SU-DHL-6 (cell line): ENCODE data around the gene ATXN7.

Experiments
- EZH2phosphoT487 ChIP-seq: fragments of 200-600 bp; sonication (generic), shearing (Covaris generic); conservative IDR thresholded peaks from 2 replicates; pipeline ENCODE4 v1.6.1; 2018; ENCODE audit warnings: mild to moderate bottlenecking, antibody characterized with exemption, low read length, moderate library complexity, mixed read lengths
- TF ChIP-seq, protein P1 (sequence below): fragments of 200-600 bp; sonication (generic); IDR thresholded peaks from one replicate; pipeline ENCODE4 v1.5.1; 2017; ENCODE audit warnings: antibody characterized with exemption, mild to moderate bottlenecking, low read length, moderate library complexity; ENCODE audit not compliant: insufficient read depth, poor library complexity, severe bottlenecking

DNA sequence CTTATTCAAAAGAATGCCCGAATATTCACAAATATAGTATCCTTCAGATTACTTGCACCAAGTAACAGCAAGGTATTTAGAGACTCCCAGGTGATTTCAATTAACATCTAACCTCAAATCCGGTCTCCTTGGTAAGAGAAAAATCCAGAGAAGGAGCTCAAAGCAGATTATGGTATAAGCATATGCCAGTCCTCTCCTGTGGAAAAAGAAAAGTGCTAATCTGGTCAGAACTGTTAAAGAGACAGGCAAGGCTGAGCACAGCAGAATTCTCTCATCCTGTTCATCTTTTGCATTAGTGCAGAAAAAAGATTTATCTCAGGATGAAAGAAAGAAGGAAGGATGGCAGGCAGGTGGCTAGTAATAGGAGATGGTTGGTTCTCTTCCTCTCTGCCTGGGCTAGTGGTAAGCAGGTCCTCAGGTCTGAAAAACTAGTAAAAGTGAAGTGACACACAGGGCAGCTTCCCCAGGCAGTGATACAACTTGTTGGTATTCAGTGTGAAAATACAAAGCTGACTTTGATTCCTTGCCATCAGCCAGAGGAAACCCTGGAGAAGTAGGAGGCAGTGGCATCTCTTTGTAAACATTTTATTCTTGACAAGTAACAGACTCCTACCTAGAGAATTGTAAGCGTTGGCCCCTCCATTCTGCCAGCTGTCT, 14.2 kb downstream of the ATXN7 start:
- TF ChIP-seq, protein P1, sequence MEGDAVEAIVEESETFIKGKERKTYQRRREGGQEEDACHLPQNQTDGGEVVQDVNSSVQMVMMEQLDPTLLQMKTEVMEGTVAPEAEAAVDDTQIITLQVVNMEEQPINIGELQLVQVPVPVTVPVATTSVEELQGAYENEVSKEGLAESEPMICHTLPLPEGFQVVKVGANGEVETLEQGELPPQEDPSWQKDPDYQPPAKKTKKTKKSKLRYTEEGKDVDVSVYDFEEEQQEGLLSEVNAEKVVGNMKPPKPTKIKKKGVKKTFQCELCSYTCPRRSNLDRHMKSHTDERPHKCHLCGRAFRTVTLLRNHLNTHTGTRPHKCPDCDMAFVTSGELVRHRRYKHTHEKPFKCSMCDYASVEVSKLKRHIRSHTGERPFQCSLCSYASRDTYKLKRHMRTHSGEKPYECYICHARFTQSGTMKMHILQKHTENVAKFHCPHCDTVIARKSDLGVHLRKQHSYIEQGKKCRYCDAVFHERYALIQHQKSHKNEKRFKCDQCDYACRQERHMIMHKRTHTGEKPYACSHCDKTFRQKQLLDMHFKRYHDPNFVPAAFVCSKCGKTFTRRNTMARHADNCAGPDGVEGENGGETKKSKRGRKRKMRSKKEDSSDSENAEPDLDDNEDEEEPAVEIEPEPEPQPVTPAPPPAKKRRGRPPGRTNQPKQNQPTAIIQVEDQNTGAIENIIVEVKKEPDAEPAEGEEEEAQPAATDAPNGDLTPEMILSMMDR, result no peak
- TF ChIP-seq EZH2phosphoT487, result no peak
